PC-9 (cell line): ENCODE measurements around the gene DUSP14.
"Not testable (repeated sequence)": the region's sequence is repeated elsewhere in the genome, so short reads cannot be mapped to it uniquely, and the experiment has no call there.

Experiments
- CTCF ChIP-seq: fragments of 200-600 bp; sonication (generic); conservative IDR thresholded peaks from 2 replicates; pipeline ENCODE4 v1.6.1; 2017; ENCODE audit warnings: mixed run types, antibody characterized with exemption, mild to moderate bottlenecking, moderate library complexity
- EZH2 ChIP-seq: fragments of 200-600 bp; sonication (generic); IDR thresholded peaks from 2 replicates; pipeline ENCODE4 v1.8.0; 2017; ENCODE audit warnings: antibody characterized with exemption, low read depth

- TF ChIP-seq CTCF, EZH2: not testable (repeated sequence)
Observed at GRCh38 chr17:37511642-37512041, 22.0 kb downstream of the DUSP14 start.
